Peyer's patch (tissue), 4 donors: Measurements from ENCODE around the gene HMGN4.

ENCODE experiments used
- CTCF ChIP-seq, 6 experiments: fragments of 450-650 bp in 4 of 6; fragments of 200-600 bp in 2 of 6; sonication (generic) in 1 of 6; IDR thresholded peaks; one replicate each; pipeline ENCODE4 v1.5.1; 2017 to 2019; ENCODE audit warnings: antibody characterized with exemption in 6 of 6, mild to moderate bottlenecking in 3 of 6, moderate library complexity in 1 of 6
- POLR2A ChIP-seq, 2 donors: fragments of 450-650 bp; IDR thresholded peaks; one replicate each; pipeline ENCODE4 v1.5.1; 2017; ENCODE audit warnings: antibody characterized with exemption in 2 of 2, mild to moderate bottlenecking in 2 of 2, moderate library complexity in 2 of 2

- TF ChIP-seq CTCF (IDR thresholded peaks at IDR 0.05): no peak
- no peak for TF ChIP-seq POLR2A (IDR thresholded peaks at IDR 0.05)
Measured at GRCh38 chr6:26491604-26492003, 46.6 kb upstream of the HMGN4 start.
